Calu3 (cell line): ENCODE results near the gene FTH1. TPM values are rescaled to one million over a fixed set of nuclear protein-coding genes. Genes with fewer than 3 reads are reported as not detected.

Experiments
- BruUV-seq: library from RNA; stranded (reverse); fragments of 400-500 nt; replicated peaks from 2 replicates; lab custom pipeline; 2021; lab: Mats Ljungman, UMichigan
- CTCF ChIA-PET: fragments of 300-600 bp; sonication (Branson Sonifier 250); formaldehyde crosslinking; loops from one replicate; lab custom pipeline; 2022; ENCODE audit warnings: antibody characterized with exemption; lab: Charles Lee
- DNase-seq: peaks from one replicate; pipeline ENCODE4 v3.0.0; 2022
- H3K27ac Mint-ChIP-seq: one replicate; pipeline ENCODE4 v1.8.0; 2022; ENCODE audit warnings: mixed read lengths; ENCODE audit not compliant: unreplicated experiment
- H3K27me3 Mint-ChIP-seq: one replicate; pipeline ENCODE4 v1.8.0; 2022; ENCODE audit warnings: mixed read lengths; ENCODE audit not compliant: unreplicated experiment
- H3K36me3 Mint-ChIP-seq: one replicate; pipeline ENCODE4 v1.8.0; 2022; ENCODE audit warnings: mild to moderate bottlenecking, moderate library complexity, mixed read lengths; ENCODE audit not compliant: insufficient read depth, unreplicated experiment
- H3K4me1 Mint-ChIP-seq: one replicate; pipeline ENCODE4 v1.8.0; 2022; ENCODE audit warnings: mild to moderate bottlenecking, low read depth, mixed read lengths; ENCODE audit not compliant: unreplicated experiment
- H3K4me3 Mint-ChIP-seq: one replicate; pipeline ENCODE4 v1.8.0; 2022; ENCODE audit warnings: mild to moderate bottlenecking, low read depth, moderate library complexity, mixed read lengths; ENCODE audit not compliant: unreplicated experiment
- H3K9me3 Mint-ChIP-seq: one replicate; pipeline ENCODE4 v1.8.0; 2022; ENCODE audit warnings: low read depth, mixed read lengths; ENCODE audit not compliant: unreplicated experiment
- intact Hi-C: fragments of 100-400 bp; cut with micrococcal nuclease; formaldehyde crosslinking; loops from one replicate; pipeline ENCODE4 v1.10.0; 2022; ENCODE audit not compliant: unreplicated experiment
- total RNA-seq: library from RNA; stranded (reverse); gene quantifications from 2 replicates; pipeline ENCODE4 v1.2.3, GENCODE V29; 2022
- TF ChIP-seq, protein P1 (sequence below): fragments of 200-600 bp; IDR thresholded peaks from one replicate; pipeline ENCODE4 v1.8.0; 2022; ENCODE audit warnings: antibody characterized with exemption; ENCODE audit not compliant: unreplicated experiment

The FTH1 gene
- total RNA-seq, 1 experiment from 2014 or later: 1,555 TPM

DNA sequence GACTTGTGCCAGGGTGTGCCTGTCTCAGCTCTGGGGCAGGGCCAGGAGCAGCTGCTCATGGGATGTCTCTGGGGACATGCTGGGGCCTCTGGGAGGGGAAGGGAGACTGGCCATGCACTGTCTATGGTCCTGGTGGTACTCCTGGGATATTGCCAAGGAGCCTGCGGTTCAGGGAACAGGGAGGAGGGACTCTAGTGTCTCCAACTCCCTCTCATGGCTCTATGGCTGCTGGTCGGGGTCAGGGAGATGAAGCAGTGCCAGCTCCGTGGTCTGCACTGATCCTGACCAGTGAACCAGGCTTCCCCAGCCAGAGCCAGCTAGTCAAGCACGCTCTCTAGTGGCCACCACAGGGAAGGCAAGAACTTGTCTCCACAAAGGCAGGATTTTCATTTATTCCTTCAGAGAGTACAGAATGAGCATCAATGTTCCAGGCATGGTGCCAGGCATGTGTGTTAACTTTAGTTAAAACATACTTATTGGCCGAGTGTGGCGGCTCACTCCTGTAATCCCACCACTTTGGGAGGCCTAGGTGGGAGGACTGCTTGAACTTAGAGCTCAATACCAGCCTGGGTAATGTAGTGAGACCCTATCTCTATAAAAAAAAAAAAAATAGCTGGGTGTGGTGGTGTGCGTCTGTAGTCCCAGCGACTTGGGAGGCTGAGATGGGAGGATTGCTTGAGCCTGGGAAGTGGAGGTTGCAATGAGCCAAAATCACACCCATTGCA, 19.8 kb downstream of the FTH1 start:
- CTCF ChIA-PET: interaction anchor here (0.6 to 4.4 kb wide), 18 partner anchors 11 to 219 kb away, joined by 3 to 96 read pairs (median 4); partner anchors contain the start of gene FTH1
- no peak overlapping the region for H3K4me3 Mint-ChIP-seq
- H3K4me1 Mint-ChIP-seq: peaks cover 27% of the 10 kb centered on the region
- no peak overlapping the region for H3K27ac Mint-ChIP-seq
- H3K9me3 Mint-ChIP-seq: no peaks in the 10 kb centered on the region
- peaks cover 46% of the 10 kb centered on the region for H3K27me3 Mint-ChIP-seq
- BruUV-seq: no TSS peak
- intact Hi-C loops: loop anchor here (1.0 to 10.0 kb wide), 3 partner anchors 48 to 153 kb away; partner anchors contain the start of genes FEN1 and TMEM258
- H3K36me3 Mint-ChIP-seq: peaks cover 9% of the 10 kb centered on the region
- DNase-seq: peak; percentile 80
- TF ChIP-seq, protein P1, sequence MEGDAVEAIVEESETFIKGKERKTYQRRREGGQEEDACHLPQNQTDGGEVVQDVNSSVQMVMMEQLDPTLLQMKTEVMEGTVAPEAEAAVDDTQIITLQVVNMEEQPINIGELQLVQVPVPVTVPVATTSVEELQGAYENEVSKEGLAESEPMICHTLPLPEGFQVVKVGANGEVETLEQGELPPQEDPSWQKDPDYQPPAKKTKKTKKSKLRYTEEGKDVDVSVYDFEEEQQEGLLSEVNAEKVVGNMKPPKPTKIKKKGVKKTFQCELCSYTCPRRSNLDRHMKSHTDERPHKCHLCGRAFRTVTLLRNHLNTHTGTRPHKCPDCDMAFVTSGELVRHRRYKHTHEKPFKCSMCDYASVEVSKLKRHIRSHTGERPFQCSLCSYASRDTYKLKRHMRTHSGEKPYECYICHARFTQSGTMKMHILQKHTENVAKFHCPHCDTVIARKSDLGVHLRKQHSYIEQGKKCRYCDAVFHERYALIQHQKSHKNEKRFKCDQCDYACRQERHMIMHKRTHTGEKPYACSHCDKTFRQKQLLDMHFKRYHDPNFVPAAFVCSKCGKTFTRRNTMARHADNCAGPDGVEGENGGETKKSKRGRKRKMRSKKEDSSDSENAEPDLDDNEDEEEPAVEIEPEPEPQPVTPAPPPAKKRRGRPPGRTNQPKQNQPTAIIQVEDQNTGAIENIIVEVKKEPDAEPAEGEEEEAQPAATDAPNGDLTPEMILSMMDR: peak; percentile 78

DNA sequence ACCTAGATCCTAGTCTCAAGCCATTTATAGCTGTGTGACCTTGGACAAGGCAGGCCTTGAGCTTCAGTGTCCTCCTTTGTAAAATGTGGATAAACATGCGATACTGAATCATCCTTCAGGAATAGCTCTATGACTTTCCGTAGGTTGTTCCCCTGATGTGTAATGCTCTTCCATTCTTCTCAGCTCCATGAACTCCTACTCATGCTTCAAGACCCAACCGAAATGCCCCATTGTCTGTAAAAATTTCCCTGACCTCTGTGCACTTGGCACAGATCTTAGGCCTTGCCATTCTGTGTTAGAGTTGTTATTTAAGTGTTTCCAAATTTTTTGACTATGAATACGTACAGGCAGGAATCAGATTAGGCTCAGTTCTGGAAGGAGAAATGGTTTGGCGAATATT, 20.5 kb downstream of the FTH1 start:
- TF ChIP-seq, protein P1: no peak
- Mint-ChIP-seq H3K4me3 (no peak overlapping the region), H3K36me3 (peaks cover 9% of the 10 kb centered on the region), H3K4me1 (peaks cover 27% of the 10 kb centered on the region), H3K27me3 (peaks cover 46% of the 10 kb centered on the region), H3K27ac (no peak overlapping the region), H3K9me3 (no peaks in the 10 kb centered on the region)
- intact Hi-C loops: loop anchor here (1.0 to 10.0 kb wide), 3 partner anchors 48 to 152 kb away; partner anchors contain the start of genes FEN1 and TMEM258
- no TSS peak for BruUV-seq
- CTCF ChIA-PET: interaction anchor here (0.6 to 4.4 kb wide), 10 partner anchors 21 to 194 kb away, joined by 3 to 96 read pairs (median 6); partner anchors contain the start of gene FTH1
- DNase-seq: no peak

DNA sequence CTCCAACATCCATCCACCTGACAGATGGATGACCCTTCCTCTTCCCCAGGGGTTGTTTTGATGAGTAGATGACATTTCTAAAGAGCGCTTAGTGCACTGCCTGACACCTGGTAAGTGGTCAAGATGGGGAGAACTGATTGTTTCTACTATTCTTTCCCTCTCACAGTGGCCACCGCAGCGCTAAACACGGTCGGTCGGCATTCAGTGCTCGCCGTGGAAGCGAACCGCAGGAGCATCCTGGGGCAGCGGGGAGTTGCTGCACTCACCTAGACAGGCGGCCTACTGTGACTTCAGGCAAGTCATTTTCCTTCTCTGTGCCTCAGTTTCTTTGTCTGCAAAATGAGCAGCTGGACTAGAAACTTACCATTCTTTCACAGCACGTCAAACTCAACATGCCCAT, 22.2 kb downstream of the FTH1 start:
- Mint-ChIP-seq H3K4me1 (peaks cover 27% of the 10 kb centered on the region), H3K27ac (no peak overlapping the region), H3K27me3 (peaks cover 46% of the 10 kb centered on the region), H3K36me3 (peaks cover 9% of the 10 kb centered on the region), H3K4me3 (no peak overlapping the region), H3K9me3 (no peaks in the 10 kb centered on the region)
- TF ChIP-seq, protein P1: no peak
- intact Hi-C loops: loop anchor here (5.0 to 10.0 kb wide), 2 partner anchors 107 to 150 kb away; partner anchors contain the start of genes FEN1 and TMEM258
- DNase-seq: no peak
- CTCF ChIA-PET: no interaction called here
- BruUV-seq: no TSS peak

DNA sequence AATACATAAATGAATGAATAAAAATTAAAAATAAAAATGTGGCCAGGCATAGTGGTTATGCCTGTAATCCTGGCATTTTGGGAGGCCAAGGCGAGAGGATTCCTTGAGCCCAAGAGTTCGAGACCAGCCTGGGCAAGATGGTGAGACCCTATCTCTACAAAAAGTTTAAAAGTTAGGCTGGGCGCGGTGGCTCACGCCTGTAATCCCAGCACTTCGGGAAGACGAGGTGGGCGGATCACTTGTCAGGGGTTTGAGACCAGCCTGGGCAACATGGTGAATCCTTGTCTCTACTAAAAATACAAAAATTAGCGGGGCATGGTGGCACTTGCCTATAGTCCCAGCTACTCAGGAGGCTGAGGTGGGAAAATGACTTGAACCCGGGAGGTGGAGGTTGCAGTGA, 27.0 kb downstream of the FTH1 start:
- CTCF ChIA-PET: no interaction called here
- H3K36me3 Mint-ChIP-seq: no peaks in the 10 kb centered on the region
- DNase-seq: no peak
- TF ChIP-seq, protein P1: no peak
- no peaks in the 10 kb centered on the region for H3K4me1 Mint-ChIP-seq
- intact Hi-C loops: loop anchor here (10.0 kb wide), 1 partner anchor 146 kb away; the partner anchor contains the start of genes FEN1 and TMEM258
- peaks cover 3% of the 10 kb centered on the region for H3K9me3 Mint-ChIP-seq
- peaks cover 54% of the 10 kb centered on the region for H3K27me3 Mint-ChIP-seq
- BruUV-seq: no TSS peak
- no peak overlapping the region for H3K4me3 Mint-ChIP-seq
- no peak overlapping the region for H3K27ac Mint-ChIP-seq
